ENCODE data around the gene CPLX3. TPM values are rescaled to one million over a fixed set of nuclear protein-coding genes. Genes with fewer than 3 reads are reported as not detected.

CPLX3 gene
- total RNA-seq, 1 donor from 2014 or later, result 0.91 TPM

DNA sequence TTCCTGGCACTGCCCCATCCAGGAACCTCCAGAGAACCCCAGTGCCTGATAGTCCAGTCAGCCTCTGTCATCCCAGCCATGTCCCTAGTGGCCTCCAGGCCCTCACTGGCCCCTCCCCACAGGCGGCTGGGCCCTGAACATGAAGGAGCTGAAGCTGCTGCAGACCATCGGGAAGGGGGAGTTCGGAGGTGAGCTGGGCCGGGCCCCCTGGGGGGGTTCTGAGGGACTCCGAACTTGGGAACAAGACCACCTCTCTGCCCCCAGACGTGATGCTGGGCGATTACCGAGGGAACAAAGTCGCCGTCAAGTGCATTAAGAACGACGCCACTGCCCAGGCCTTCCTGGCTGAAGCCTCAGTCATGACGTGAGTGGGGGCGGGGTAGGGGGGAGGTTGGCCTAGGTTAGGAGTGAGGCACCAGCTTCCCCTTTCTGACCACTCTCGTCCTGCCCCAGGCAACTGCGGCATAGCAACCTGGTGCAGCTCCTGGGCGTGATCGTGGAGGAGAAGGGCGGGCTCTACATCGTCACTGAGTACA is 25.8 kb upstream of the CPLX3 start:
- intact Hi-C loops (cut with micrococcal nuclease), result loop anchor here (1.0 to 2.0 kb wide), 4 partner anchors 12 to 165 kb away; partner anchors contain the start of gene CYP1A1

DNA sequence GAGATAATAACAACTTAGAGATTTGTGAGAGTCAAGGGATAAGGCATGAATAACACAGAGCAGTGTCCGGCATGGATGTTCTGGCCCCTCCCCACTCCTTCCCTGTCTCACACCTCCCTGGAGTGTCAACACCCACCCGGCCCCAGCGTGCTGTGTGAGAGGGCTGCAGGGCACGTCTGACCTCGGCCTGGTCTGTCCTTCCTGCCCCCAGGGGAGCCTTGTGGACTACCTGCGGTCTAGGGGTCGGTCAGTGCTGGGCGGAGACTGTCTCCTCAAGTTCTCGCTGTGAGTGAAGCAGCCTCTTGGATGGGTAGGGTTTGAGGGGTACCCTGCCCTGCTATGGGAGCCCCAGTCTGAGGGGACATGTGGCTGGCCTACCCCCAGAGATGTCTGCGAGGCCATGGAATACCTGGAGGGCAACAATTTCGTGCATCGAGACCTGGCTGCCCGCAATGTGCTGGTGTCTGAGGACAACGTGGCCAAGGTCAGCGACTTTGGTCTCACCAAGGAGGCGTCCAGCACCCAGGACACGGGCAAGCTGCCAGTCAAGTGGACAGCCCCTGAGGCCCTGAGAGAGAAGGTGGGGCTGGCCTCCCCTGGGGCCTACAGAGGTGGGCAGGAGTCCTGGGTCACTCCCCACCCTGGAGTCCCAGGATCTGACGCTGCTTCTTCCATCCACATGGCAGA is 25.0 kb upstream of the CPLX3 start:
- intact Hi-C loops (cut with micrococcal nuclease), result loop anchor here (2.0 kb wide), 1 partner anchor 77 kb away; the partner anchor contains the start of gene CYP1A1

DNA sequence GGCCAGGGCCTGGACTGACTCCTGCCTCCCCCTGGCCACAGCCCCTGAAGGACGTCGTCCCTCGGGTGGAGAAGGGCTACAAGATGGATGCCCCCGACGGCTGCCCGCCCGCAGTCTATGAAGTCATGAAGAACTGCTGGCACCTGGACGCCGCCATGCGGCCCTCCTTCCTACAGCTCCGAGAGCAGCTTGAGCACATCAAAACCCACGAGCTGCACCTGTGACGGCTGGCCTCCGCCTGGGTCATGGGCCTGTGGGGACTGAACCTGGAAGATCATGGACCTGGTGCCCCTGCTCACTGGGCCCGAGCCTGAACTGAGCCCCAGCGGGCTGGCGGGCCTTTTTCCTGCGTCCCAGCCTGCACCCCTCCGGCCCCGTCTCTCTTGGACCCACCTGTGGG is 24.1 kb upstream of the CPLX3 start:
- intact Hi-C loops (cut with micrococcal nuclease), result no loop called here

DNA sequence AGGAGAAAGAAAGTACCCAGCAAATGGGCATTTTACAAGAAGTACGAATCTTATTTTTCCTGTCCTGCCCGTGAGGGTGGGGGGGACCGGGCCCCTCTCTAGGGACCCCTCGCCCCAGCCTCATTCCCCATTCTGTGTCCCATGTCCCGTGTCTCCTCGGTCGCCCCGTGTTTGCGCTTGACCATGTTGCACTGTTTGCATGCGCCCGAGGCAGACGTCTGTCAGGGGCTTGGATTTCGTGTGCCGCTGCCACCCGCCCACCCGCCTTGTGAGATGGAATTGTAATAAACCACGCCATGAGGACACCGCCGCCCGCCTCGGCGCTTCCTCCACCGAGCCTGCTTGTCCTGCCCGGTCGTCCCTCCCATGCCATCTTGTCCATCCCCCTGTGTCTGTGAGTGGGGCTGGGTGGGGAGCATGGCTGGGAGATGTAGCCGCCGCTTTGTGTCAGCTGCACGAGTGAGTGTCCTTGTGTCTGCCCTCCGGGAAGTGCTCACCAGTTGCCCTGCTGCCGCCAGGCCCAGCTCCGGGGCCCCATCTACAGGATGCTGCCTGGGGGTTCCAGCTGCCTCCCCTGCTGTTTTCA is 23.5 kb upstream of the CPLX3 start:
- intact Hi-C loops (cut with micrococcal nuclease), result no loop called here

DNA sequence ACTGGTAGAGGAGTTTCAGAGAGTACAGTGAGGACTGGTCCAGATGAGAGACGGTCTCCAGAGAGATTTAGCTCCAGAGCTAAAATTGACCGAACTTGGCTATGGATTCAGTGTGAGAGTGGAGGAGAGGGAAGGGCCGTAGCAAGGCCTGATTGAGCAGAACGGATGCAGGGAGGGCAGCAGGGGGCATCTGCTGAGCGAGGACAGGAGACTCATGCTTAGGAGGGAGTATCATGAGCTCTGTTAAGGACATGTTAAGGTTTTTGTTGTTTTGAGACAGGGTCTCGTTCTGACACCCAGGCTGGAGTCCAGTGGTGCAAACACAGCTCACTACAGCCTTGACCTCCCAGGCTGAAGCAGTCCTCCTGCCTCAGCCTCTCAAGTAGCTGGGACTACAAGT is 21.5 kb upstream of the CPLX3 start:
- intact Hi-C loops (cut with micrococcal nuclease), result no loop called here

DNA sequence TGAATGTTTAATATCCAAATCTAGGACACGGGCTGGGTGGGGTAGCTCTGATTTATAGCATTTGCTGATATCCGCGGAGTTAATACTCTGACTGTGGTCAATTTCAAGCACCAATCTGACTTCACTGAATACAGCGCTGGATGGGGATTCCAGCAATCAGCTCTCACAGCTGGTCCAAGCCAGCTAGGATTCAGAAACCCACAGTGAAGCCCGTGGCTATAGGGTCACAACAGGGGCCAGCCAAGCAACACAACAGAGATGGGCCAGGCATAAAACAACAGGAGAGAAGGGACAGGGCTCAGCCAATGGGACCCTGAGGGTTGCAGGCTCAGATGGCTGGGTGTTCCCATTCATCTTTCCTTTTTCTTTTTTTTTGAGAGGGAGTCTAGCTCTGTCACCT is 19.1 kb upstream of the CPLX3 start:
- intact Hi-C loops (cut with micrococcal nuclease), result no loop called here

DNA sequence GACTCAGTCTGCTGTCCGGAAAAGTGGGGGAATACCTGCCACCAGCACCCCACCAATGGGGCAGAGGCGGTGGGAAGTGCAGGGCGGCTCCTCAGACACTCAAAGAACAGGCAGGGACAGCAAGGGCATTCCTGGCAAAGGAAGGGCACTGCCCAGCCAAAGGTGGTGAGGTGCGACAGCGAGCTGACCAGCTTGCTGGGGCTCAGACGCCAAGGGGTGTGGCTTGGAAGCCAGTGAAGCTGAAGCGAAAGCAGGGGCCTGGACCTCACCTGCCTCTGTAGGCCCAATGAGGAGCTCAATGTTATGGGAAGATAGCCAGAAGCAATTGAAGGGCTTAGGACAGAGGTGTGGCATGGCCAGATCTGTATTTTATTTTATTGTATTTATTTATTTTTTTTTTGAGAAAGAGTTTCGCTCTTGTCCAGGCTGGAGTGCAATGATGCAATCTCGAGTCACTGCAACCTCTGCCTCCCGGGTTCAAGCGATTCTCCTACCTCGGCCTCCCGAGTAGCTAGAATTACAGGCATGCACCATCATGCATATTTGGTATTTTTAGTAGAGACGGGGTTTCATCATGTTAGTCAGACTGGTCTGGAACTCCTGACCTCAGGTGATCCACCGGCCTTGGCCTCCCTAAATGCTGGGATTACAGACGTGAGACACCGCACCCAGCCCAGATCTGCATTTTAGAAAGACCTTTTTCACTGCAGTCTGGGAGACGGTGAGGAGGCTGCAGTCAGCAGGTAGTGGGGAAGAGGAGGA is 18.2 kb upstream of the CPLX3 start:
- intact Hi-C loops (cut with micrococcal nuclease), result no loop called here

DNA sequence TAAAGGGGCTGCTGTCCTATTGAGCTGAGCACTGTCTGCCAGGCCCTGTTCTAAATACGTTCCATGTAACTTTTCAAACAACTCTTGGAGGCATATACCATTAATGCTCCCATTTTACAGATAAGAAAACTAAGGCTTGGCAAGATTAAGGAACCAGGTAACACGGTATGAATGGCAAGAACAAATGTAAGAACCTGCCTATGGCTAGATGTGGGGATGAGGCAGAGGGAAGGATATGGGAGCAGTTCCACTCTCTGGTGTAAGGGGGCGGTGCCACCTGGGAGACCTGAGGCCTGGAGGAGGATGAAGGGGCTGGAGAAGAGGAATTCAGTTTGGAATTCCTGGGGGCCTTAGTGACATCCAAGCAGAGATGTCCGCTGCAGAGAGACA is 17.6 kb upstream of the CPLX3 start:
- intact Hi-C loops (cut with micrococcal nuclease), result no loop called here

DNA sequence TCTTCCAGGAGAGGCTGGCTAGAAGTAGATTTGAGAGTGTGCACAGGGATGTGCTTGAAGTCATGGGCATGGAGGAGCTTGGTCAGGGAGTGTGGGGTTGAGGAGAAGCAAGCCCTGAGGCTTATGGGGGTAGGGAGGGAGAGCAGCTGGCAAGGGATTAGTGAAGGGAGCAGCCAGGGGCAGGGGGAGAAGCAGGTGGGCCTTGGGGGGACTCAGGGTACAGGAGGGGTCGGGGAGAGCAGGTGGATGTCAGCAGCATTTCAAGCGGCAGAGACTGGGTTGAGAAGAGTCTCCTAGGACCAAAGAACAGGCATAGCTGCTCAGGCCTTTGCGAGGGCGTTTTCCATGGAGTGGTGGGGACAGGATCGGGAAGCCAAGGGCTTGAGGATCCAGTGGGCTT is 17.2 kb upstream of the CPLX3 start:
- intact Hi-C loops (cut with micrococcal nuclease), result no loop called here

DNA sequence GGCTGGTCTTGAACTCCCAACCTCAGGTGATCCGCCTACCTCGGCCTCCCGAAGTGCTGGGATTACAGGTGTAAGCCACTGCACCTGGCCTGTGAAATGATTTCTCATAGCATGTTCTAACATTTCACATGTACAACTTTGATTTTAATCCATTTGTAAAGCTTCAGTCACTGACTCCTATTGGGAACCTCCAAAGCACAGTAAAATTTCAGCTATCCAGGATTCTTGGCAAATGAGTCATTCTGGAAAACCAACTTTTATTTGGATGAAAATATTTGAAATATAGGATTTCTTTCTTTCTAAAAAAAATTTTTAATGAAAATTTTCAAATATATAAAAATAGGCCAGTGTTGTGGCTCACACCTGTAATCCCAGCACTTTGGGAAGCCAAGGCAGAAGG is 16.5 kb upstream of the CPLX3 start:
- intact Hi-C loops (cut with micrococcal nuclease), result no loop called here

DNA sequence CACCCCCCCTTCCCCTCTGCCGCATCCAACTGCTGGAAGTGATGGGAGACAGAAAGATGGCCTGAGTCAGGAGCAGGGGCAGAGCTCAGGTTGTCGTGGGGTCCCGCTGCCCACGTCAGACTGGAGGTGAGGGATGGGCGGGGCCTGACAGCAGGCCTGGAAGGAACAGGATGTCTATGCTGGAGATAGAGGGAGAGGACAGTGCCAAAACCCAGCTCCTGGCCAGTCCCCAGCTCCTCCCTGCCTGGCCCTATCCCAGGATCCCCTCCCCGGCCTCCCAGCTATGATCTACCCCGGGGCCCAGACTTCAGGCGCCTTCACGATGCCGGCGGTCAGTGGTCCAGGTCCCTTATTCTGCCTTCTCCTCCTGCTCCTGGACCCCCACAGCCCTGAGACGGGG is 13.9 kb upstream of the CPLX3 start, which contains the start of gene LMAN1L:
LMAN1L (plus strand) TSS at position 303 of the 400 bp plus-strand sequence; CDS start at position 323, 20 bp downstream.
- intact Hi-C loops (cut with micrococcal nuclease), result no loop called here

DNA sequence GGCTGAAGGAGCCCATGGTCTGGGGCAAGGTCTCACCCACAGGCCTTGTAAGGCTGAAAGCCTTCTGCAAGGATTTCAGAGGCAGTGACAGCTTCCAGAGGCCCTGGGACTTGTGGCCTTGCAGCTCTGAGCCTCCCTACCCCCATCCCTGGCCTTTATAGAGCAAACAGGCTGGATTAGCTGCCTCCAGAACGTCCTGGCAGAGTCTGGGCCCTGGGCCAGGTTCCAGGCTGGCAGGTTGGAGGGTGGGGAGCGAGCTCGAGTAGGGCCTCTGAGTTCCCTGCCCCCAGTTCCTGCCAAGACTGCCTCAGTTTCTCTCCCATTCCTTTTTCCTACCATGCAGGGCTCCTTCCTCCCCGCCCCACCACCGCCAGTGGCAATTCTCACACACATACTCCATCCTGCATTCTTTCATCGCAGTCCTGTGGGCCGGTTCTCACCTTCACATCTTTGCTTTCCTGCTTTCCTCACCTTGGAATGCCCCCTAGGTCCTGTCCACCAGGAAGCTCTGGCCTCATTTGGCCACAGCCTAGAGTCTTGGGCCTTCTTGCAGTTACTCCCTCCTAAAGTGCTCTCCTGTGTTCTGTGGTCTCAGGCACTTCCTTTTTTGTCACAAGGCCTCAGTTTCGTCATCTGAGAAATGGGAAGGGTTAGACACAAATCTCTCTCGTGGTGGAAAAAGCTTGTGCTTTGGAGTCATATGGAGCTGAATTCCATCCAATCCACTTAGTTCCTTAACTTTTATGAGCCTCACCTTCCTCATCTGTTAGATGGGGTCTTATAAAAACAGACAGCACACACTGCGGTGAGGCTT is 11.1 kb upstream of the CPLX3 start:
- intact Hi-C loops (cut with micrococcal nuclease), result no loop called here

DNA sequence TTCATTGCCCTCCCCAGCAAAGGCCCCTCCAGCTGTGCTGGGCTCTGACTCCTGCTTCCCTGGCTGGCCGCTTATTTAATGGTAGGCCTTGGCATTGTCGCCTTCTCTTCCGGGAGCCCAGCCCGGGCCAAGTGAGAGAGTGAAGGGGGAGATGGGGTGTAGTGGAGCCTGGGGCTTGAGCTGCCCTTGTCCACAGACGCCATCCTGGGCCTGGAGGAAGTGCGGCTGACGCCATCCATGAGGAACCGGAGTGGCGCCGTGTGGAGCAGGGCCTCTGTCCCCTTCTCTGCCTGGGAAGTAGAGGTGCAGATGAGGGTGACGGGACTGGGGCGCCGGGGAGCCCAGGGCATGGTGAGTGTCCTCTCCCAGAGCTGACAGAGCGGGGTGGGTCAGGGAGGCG is 10.5 kb upstream of the CPLX3 start:
- intact Hi-C loops (cut with micrococcal nuclease), result no loop called here

DNA sequence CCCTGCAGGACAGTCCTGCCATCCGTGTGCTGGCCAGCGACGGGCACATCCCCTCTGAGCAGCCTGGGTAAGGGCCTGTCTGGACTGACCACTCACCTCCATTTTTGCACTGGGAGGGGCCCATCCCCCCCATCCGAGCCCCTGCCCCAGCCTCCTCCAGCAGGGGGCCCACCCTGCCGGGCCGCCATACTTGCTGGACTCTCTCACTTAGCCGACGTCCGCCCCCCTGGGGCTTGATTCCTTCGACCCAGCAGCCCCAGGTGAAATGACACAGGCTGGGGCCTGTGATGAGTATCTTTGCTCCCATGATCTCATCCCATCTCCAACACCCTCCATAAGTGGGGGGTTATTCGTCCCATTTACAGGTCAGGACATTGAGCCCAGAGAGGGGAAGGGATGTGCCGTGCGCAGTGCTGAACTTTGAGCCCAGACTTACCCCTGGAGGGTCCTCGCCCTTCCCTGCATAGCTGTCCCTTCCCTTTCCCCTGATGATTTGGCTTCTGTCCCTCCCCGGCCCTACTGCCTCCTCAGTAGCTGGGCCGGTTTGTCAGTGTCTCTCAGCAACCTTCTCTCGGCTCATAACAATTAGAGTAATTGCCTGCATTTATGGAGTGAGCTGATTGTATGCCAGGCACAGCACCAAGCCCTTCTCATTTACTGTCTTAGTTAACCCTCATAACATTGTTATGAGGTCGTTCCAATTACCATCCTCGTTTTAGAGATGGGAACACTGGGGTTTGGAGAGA is 9.6 kb upstream of the CPLX3 start:
- intact Hi-C loops (cut with micrococcal nuclease), result no loop called here

DNA sequence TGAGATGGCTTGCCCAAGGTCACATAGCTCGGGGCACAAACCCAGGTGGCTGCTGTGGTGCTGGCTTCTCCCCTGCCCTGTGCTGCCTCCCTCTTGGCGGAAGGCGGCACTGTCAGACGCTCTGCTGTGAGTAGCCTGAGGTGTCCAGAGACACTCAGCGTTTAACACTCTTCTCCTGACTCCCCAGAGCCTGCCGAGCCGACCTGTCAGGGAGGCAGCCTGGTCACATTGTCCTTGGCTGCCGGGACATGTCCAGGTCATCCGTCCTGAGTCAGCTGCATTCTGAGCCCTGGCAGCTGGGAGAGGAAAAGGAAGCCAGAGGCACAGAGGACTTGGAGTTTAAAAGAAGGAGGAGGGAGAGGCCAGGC is 9.1 kb upstream of the CPLX3 start:
- intact Hi-C loops (cut with micrococcal nuclease), result no loop called here

DNA sequence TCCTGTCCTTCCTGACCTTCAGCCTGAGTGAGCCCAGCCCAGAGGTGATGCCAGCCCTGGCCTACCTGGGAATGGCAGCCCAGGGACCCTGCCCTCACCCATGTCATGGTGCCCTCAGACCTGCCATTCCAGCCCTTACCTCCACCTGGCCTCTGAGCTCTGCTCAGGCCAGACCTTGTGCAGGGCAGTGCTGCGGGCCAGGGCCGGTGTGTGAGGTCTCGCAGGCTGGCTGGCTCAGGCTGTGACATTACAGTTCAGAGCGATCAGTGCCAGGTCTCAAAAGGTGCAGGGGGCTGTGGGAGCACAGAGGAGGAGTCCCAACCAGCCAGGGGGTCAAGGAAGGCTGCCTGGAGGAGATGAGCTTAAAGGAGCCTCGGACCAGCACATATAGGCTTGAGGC is 6.4 kb upstream of the CPLX3 start:
- intact Hi-C loops (cut with micrococcal nuclease), result no loop called here

DNA sequence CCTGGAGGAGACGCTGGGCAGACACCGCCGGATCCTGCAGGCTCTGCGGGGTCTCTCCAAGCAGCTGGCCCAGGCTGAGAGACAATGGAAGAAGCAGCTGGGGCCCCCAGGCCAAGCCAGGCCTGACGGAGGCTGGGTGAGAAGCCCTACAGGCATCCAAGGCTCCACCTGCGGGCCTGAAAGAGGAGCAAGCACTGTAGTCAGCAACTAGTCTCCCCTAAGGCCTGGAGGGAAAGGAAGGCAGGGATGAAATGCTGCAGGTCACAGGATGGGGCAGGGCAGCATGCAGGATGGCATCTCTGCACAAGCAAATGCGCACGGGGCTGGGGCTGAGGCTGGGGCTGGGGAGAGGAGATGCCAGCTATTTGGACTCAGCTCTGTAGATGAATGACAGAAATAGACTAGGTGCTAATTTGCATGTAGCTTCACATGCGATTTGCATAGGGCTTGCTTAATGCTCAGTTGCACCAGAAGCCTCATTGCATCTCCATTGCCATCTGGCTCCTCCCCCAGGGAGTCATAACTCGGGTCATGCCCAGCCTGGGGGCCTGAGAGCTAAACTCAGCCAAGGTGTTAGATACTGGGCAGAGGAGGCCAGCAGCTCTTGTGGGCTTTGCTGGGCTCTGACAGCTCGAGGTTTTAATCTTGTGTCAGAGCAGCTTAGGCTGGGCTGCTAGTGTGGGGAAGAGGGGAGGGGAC is 5.2 kb upstream of the CPLX3 start:
- intact Hi-C loops (cut with micrococcal nuclease), result no loop called here

DNA sequence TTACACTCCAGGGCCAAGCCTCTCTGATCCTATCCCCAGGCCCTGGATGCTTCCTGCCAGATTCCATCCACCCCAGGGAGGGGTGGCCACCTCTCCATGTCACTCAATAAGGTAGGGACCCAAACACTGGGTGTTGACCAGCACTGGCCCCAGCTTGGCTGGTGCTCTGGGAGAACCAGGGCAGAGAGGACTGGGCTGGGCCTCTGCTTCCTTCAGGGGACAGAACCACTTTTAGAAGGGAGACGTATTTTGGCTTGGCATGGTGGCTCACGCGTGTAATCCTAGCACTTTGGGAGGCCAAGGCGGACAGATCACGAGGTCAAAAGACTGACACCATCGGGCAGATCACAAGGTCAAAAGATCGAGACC is 4.7 kb upstream of the CPLX3 start:
- intact Hi-C loops (cut with micrococcal nuclease), result no loop called here

DNA sequence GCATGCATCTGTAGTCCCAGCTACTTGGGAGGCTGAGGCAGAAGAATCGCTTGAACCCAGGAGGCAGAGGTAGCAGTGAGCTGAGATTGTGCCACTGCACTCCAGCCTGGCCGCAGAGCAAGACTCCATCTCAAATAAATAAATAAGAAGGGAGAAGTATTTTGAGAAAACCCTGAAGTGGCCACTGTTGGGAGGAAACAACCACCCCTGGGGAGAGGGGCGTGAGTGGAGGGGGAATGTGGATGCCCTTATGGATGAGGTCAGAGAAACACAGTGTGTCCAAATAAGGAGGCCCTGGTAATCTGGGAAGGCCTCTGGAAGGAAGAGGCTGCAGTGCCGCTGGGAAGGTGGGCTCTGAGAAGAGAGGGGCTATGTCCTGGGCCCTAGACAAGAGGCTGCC is 4.2 kb upstream of the CPLX3 start:
- intact Hi-C loops (cut with micrococcal nuclease), result no loop called here

DNA sequence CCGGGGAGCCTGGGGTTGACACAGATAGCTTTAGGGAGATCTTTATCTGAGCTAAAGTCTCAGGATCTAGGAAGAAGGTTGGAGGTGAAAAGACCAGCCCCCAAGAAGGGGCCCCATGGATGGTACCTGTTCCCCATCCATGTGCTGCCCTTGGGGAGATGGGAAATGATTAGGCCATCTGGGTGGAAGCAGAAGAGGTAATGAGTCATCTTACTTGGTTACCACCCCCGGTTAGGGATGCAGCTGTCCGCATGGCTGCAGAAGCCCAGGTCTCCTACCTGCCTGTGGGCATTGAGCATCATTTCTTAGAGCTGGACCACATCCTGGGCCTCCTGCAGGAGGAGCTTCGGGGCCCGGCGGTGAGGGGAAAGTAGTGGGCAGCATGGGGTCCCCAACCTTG is 3.1 kb upstream of the CPLX3 start:
- intact Hi-C loops (cut with micrococcal nuclease), result no loop called here

Data from T-helper 1 cell treated with Interleukin-12 subunit alpha and Interleukin-12 subunit beta and Interleukin-4 antibody, amounts not matched to agents 30 ng/mL and 1 ng/mL, for 36 hours (primary cell).